GM23338 (cell line): ENCODE measurements around the gene SLITRK6. TPM values are rescaled to one million over a fixed set of nuclear protein-coding genes. Genes with fewer than 3 reads are reported as not detected.

ENCODE experiments used
- ATAC-seq: fragments of 200-7000 bp; cut with Tn5 transposase; 3 replicates; pipeline ENCODE4 v1.9.1; 2020
- DNase-seq: peaks from one replicate; pipeline ENCODE4 v3.0.0-alpha.2; 2015; ENCODE audit warnings: low spot score
- H2AFZ ChIP-seq: fragments of 200-600 bp; sonication (generic); 2 replicates; pipeline ENCODE4 v1.8.0; 2016; ENCODE audit warnings: antibody characterized with exemption, mild to moderate bottlenecking, moderate library complexity
- H3F3A ChIP-seq: fragments of 200-600 bp; sonication (generic); replicated peaks from 2 replicates; pipeline ENCODE4 v1.8.0; 2017; ENCODE audit warnings: antibody characterized with exemption, mixed run types, low read depth
- H3K27ac ChIP-seq: fragments of 200-600 bp; sonication (generic); 2 replicates; pipeline ENCODE4 v1.6.1; 2016; ENCODE audit warnings: low read depth
- H3K27me3 ChIP-seq: fragments of 200-600 bp; sonication (generic); 2 replicates; pipeline ENCODE4 v1.8.0; 2016; ENCODE audit warnings: mild to moderate bottlenecking, mixed run types, moderate library complexity; ENCODE audit not compliant: insufficient read depth
- H3K36me3 ChIP-seq: fragments of 200-600 bp; sonication (generic); 2 replicates; pipeline ENCODE4 v1.8.0; 2016; ENCODE audit warnings: mild to moderate bottlenecking; ENCODE audit not compliant: insufficient read depth
- H3K4me1 ChIP-seq: fragments of 200-600 bp; sonication (generic); 2 replicates; pipeline ENCODE4 v1.8.0; 2016; ENCODE audit warnings: mild to moderate bottlenecking, moderate library complexity; ENCODE audit not compliant: insufficient read depth
- H3K4me2 ChIP-seq: fragments of 200-600 bp; sonication (generic); 2 replicates; pipeline ENCODE4 v1.7.1; 2017; ENCODE audit warnings: mixed run types
- H3K4me3 ChIP-seq: fragments of 200-600 bp; sonication (generic); 2 replicates; pipeline ENCODE4 v1.6.1; 2016; ENCODE audit warnings: mixed run types
- H3K79me2 ChIP-seq: fragments of 200-600 bp; sonication (generic); replicated peaks from 2 replicates; pipeline ENCODE4 v1.8.0; 2017; ENCODE audit warnings: mild to moderate bottlenecking; ENCODE audit not compliant: insufficient read depth
- H3K9me2 ChIP-seq: fragments of 200-600 bp; sonication (generic); 2 replicates; pipeline ENCODE4 v1.8.0; 2017; ENCODE audit not compliant: insufficient read depth
- H4K20me1 ChIP-seq: fragments of 200-600 bp; sonication (generic); replicated peaks from 2 replicates; pipeline ENCODE4 v1.8.0; 2017; ENCODE audit warnings: mild to moderate bottlenecking; ENCODE audit not compliant: insufficient read depth
- H3K27ac Mint-ChIP-seq: 2 replicates; pipeline ENCODE4 v1.8.0; 2020; ENCODE audit warnings: inconsistent platforms, mild to moderate bottlenecking, moderate library complexity, mixed read lengths
- H3K27me3 Mint-ChIP-seq: 3 replicates; pipeline ENCODE4 v1.8.0; 2022; ENCODE audit warnings: low read depth, mild to moderate bottlenecking, moderate library complexity, mixed read lengths, inconsistent platforms; ENCODE audit not compliant: insufficient read depth, poor library complexity
- H3K36me3 Mint-ChIP-seq: 3 replicates; pipeline ENCODE4 v1.8.0; 2021; ENCODE audit warnings: low read depth, mild to moderate bottlenecking, inconsistent platforms, moderate library complexity, mixed read lengths
- H3K4me1 Mint-ChIP-seq: 3 replicates; pipeline ENCODE4 v1.8.0; 2020; ENCODE audit warnings: mild to moderate bottlenecking, inconsistent platforms, mixed read lengths
- H3K4me3 Mint-ChIP-seq: 3 replicates; pipeline ENCODE4 v1.8.0; 2021; ENCODE audit warnings: moderate library complexity, mild to moderate bottlenecking, inconsistent platforms, mixed read lengths
- H3K9me3 Mint-ChIP-seq: 3 replicates; pipeline ENCODE4 v1.8.0; 2020; ENCODE audit warnings: moderate library complexity, mild to moderate bottlenecking, inconsistent platforms, mixed read lengths
- CREB1 ChIP-seq: fragments of 250-450 bp; sonication (Bioruptor Pico); IDR thresholded peaks from 2 replicates; pipeline ENCODE4 v1.5.0; 2020; ENCODE audit warnings: low read depth, mild to moderate bottlenecking, moderate library complexity
- ETS1 ChIP-seq: IDR thresholded peaks from 2 replicates; pipeline ENCODE4 v1.6.1; 2016; ENCODE audit warnings: antibody characterized with exemption
- EZH2 ChIP-seq: fragments of 200-600 bp; sonication (generic); IDR thresholded peaks from one replicate; pipeline ENCODE4 v1.8.0; 2017; ENCODE audit warnings: antibody characterized with exemption, mild to moderate bottlenecking, low read depth; ENCODE audit not compliant: unreplicated experiment
- EZH2phosphoT487 ChIP-seq: fragments of 200-600 bp; sonication (generic); IDR thresholded peaks from one replicate; pipeline ENCODE4 v1.8.1; 2018; ENCODE audit warnings: antibody characterized with exemption; ENCODE audit not compliant: unreplicated experiment
- JUNB ChIP-seq: IDR thresholded peaks from one replicate; pipeline ENCODE4 v1.6.1; 2016; ENCODE audit warnings: antibody characterized with exemption; ENCODE audit not compliant: unreplicated experiment
- NANOG ChIP-seq: IDR thresholded peaks from 2 replicates; pipeline ENCODE4 v1.6.1; 2016; ENCODE audit warnings: antibody characterized with exemption, borderline replicate concordance
- POLR2AphosphoS5 ChIP-seq: IDR thresholded peaks from 2 replicates; pipeline ENCODE4 v1.6.1; 2016; ENCODE audit warnings: antibody characterized with exemption, low read depth
- REST ChIP-seq: IDR thresholded peaks from one replicate; pipeline ENCODE4 v1.6.1; 2018; ENCODE audit warnings: antibody characterized with exemption; ENCODE audit not compliant: unreplicated experiment
- STAT1 ChIP-seq: IDR thresholded peaks from one replicate; pipeline ENCODE4 v1.6.1; 2016; ENCODE audit warnings: antibody characterized with exemption; ENCODE audit not compliant: unreplicated experiment
- ZNF114 ChIP-seq: fragments of 250-450 bp; sonication (Bioruptor Pico); IDR thresholded peaks from 2 replicates; pipeline ENCODE4 v1.5.0; 2020; ENCODE audit warnings: mild to moderate bottlenecking, moderate library complexity
- ZNF462 ChIP-seq: fragments of 250-450 bp; sonication (Bioruptor Pico); IDR thresholded peaks from 2 replicates; pipeline ENCODE4 v1.5.0; 2020; ENCODE audit warnings: mild to moderate bottlenecking, moderate library complexity
- polyA plus RNA-seq: library from polyadenylated mRNA; unstranded; fragments of >200 nt; fragmentation: Nextera tagmentation; extraction: Ambion mirVana; gene quantifications from 2 replicates; pipeline ENCODE4 v1.2.1, GENCODE V29; 2016
- total RNA-seq: library from RNA; depleted of rRNA; stranded (reverse); fragments of >200 nt; shearing (Covaris generic); gene quantifications from 2 replicates; pipeline ENCODE4 v1.2.3, GENCODE V29; 2014

Gene SLITRK6
- total and polyA plus RNA-seq, 2 experiments from 2014 or later, result 0.45 to 1.0 TPM

- TF ChIP-seq ZNF462 (CRISPR knock-in tag), result no peak
- TF ChIP-seq ZNF114, result no peak
- TF ChIP-seq CREB1 (CRISPR knock-in tag), result no peak
- no peak for TF ChIP-seq STAT1
- no peak for TF ChIP-seq EZH2phosphoT487
- TF ChIP-seq POLR2AphosphoS5, result no peak
Observed at GRCh38 chr13:85847012-85847411, 47.8 kb upstream of the SLITRK6 start (continued).

- ATAC-seq (no peak), DNase-seq (no peak)
- Histone ChIP-seq H3K4me2 (no peak overlapping the region), H3K4me1 (no peaks in the 10 kb centered on the region), H3K4me3 (no peak overlapping the region), H3K9me2 (no peaks in the 10 kb centered on the region), H3K27me3 (no peaks in the 10 kb centered on the region), H3K79me2 (no peaks in the 10 kb centered on the region), H3K27ac (no peak overlapping the region), H3K36me3 (no peaks in the 10 kb centered on the region), H3F3A (no peaks in the 10 kb centered on the region), H4K20me1 (no peaks in the 10 kb centered on the region; the same call in 1 of the 2 replicates), H2AFZ (no peak overlapping the region)
- no peaks in the 10 kb centered on the region for H3K27me3 Mint-ChIP-seq
- H3K4me3 Mint-ChIP-seq, result no peak overlapping the region
- no peaks in the 10 kb centered on the region for H3K4me1 Mint-ChIP-seq
- TF ChIP-seq REST (no peak), EZH2phosphoT487 (no peak), STAT1 (no peak), POLR2AphosphoS5 (no peak), ZNF114 (no peak), JUNB (no peak), NANOG (no peak), EZH2 (no peak), ETS1 (no peak)
- peaks cover 4% of the 10 kb centered on the region; the same call in 1 of the 3 replicates for H3K9me3 Mint-ChIP-seq
- H3K36me3 Mint-ChIP-seq, result no peaks in the 10 kb centered on the region
- no peak overlapping the region for H3K27ac Mint-ChIP-seq
Observed at GRCh38 chr13:85841427-85841826, 42.2 kb upstream of the SLITRK6 start.
